Amniotic stem cell (primary cell): ENCODE results near the gene IL21R.
"Not testable (repeated sequence)": the region's sequence is repeated elsewhere in the genome, so short reads cannot be mapped to it uniquely, and the experiment has no call there.

Experiments
- DNase-seq: peaks from one replicate; lab custom pipeline; 2025; lab: John Stamatoyannopoulos, UW

Gene IL21R

GRCh38 chr16:27402569-27402963 is 592 bp downstream of the IL21R start:
- DNase-seq, result no peak

- no peak for DNase-seq
Observed at GRCh38 chr16:27402964-27403600, 1.1 kb downstream of the IL21R start.

GRCh38 chr16:27403601-27403992 is 1.6 kb downstream of the IL21R start:
- no peak for DNase-seq

GRCh38 chr16:27404163-27404823 is 2.3 kb downstream of the IL21R start:
- no peak for DNase-seq

GRCh38 chr16:27405546-27406451 is 3.8 kb downstream of the IL21R start:
- no peak for DNase-seq

- DNase-seq, result no peak
Observed at GRCh38 chr16:27406511-27407128, 4.6 kb downstream of the IL21R start.

- no peak for DNase-seq
Observed at GRCh38 chr16:27407133-27407532, 5.2 kb downstream of the IL21R start.

GRCh38 chr16:27408012-27408601 is 6.1 kb downstream of the IL21R start:
- DNase-seq, result no peak

GRCh38 chr16:27408602-27409031 is 6.6 kb downstream of the IL21R start:
- no peak for DNase-seq

- DNase-seq, result not testable (repeated sequence)
Observed at GRCh38 chr16:27409958-27410357, 8.0 kb downstream of the IL21R start.

GRCh38 chr16:27410761-27411160 is 8.8 kb downstream of the IL21R start:
- no peak for DNase-seq

- DNase-seq, result no peak
Observed at GRCh38 chr16:27413956-27414355, 12.0 kb downstream of the IL21R start.

- DNase-seq, result no peak
Observed at GRCh38 chr16:27414788-27415431, 12.9 kb downstream of the IL21R start.

GRCh38 chr16:27417047-27417671 is 15.2 kb downstream of the IL21R start:
- no peak for DNase-seq

GRCh38 chr16:27421961-27422740 is 20.2 kb downstream of the IL21R start:
- DNase-seq, result no peak

- DNase-seq, result no peak
Observed at GRCh38 chr16:27424772-27425498, 23.0 kb downstream of the IL21R start.

GRCh38 chr16:27425961-27426360 is 24.0 kb downstream of the IL21R start:
- DNase-seq, result no peak

GRCh38 chr16:27426423-27427408 is 24.7 kb downstream of the IL21R start:
- DNase-seq, result peak; percentile 28
